Liver (tissue), 9 donors: Measurements from ENCODE around the gene TAP1. TPM values are rescaled to one million over a fixed set of nuclear protein-coding genes. Genes with fewer than 3 reads are reported as not detected.

ENCODE experiments used
- DNase-seq: peaks from one replicate; pipeline ENCODE4 v3.0.0-alpha.2; 2017; ENCODE audit warnings: low spot score
- H3K27ac ChIP-seq, 2 donors: one replicate each; pipeline ENCODE4 v1.7.0; 2013; ENCODE audit warnings: inconsistent platforms in 2 of 2, low read length in 2 of 2, control low read depth in 1 of 2, low read depth in 1 of 2, mild to moderate bottlenecking in 1 of 2
- H3K27me3 ChIP-seq, 4 donors: one replicate each; pipeline versions ENCODE4 v1.6.1 to v1.7.0; 2013; ENCODE audit warnings: low read length in 3 of 4, inconsistent platforms in 1 of 4, mild to moderate bottlenecking in 1 of 4, moderate library complexity in 1 of 4; ENCODE audit not compliant: control insufficient read depth in 4 of 4, insufficient read depth in 4 of 4
- H3K36me3 ChIP-seq, 4 donors: one replicate each; pipeline versions ENCODE4 v1.6.1 to v1.7.0; 2013; ENCODE audit warnings: low read length in 3 of 4, mild to moderate bottlenecking in 3 of 4, low read depth in 1 of 4, moderate library complexity in 1 of 4; ENCODE audit not compliant: control insufficient read depth in 4 of 4, insufficient read depth in 3 of 4
- H3K4me1 ChIP-seq, 4 donors: one replicate each; pipeline versions ENCODE4 v1.6.1 to v1.7.0; 2013; ENCODE audit warnings: low read length in 3 of 4, mild to moderate bottlenecking in 3 of 4, moderate library complexity in 1 of 4; ENCODE audit not compliant: control insufficient read depth in 4 of 4, insufficient read depth in 4 of 4
- H3K4me3 ChIP-seq, 3 donors: one replicate each; pipeline versions ENCODE4 v1.6.1 to v1.7.0; 2013; ENCODE audit warnings: low read length in 3 of 3, control low read depth in 1 of 3, low read depth in 1 of 3, mild to moderate bottlenecking in 1 of 3
- H3K9ac ChIP-seq, 2 donors: one replicate each; pipeline ENCODE4 v1.7.0; 2013; ENCODE audit warnings: low read length in 2 of 2, mild to moderate bottlenecking in 2 of 2, moderate library complexity in 2 of 2, control low read depth in 1 of 2, low read depth in 1 of 2
- H3K9me3 ChIP-seq, 4 donors: one replicate each; pipeline versions ENCODE4 v1.6.1 to v1.7.0; 2013; ENCODE audit warnings: low read length in 3 of 4; ENCODE audit not compliant: control insufficient read depth in 4 of 4
- CTCF ChIP-seq: fragments of 150-350 bp; IDR thresholded peaks from 2 replicates; pipeline ENCODE4 v1.5.1; 2017; ENCODE audit warnings: improper control_type of control experiment, low read depth, low read length; ENCODE audit not compliant: missing input control
- EGR1 ChIP-seq, 2 donors: IDR thresholded peaks; 2 replicates each; pipeline ENCODE4 v1.6.1; 2016 to 2018; ENCODE audit warnings: antibody characterized with exemption in 2 of 2, low read depth in 2 of 2
- FOXA1 ChIP-seq: IDR thresholded peaks from 2 replicates; pipeline ENCODE4 v1.6.1; 2016; ENCODE audit warnings: antibody characterized with exemption
- FOXA2 ChIP-seq: IDR thresholded peaks from 2 replicates; pipeline ENCODE4 v1.6.1; 2016; ENCODE audit warnings: antibody characterized with exemption
- HNF4A ChIP-seq, 2 donors: conservative IDR thresholded peaks; 2 replicates each; pipeline ENCODE4 v1.6.1; 2016; ENCODE audit warnings: antibody characterized with exemption in 2 of 2, mild to moderate bottlenecking in 2 of 2
- HNF4G ChIP-seq: IDR thresholded peaks from 2 replicates; pipeline ENCODE4 v1.6.1; 2016; ENCODE audit warnings: antibody characterized with exemption
- JUND ChIP-seq, 2 donors: IDR thresholded peaks; 2 replicates each; pipeline ENCODE4 v1.6.1; 2016; ENCODE audit warnings: antibody characterized with exemption in 2 of 2
- RAD21 ChIP-seq, 2 donors: IDR thresholded peaks; 2 replicates each; pipeline ENCODE4 v1.6.1; 2016; ENCODE audit warnings: antibody characterized with exemption in 2 of 2, mild to moderate bottlenecking in 2 of 2
- RXRA ChIP-seq, 2 donors: IDR thresholded peaks; 2 replicates each; pipeline ENCODE4 v1.6.1; 2017 to 2018; ENCODE audit warnings: antibody characterized with exemption in 2 of 2, mild to moderate bottlenecking in 1 of 2
- SP1 ChIP-seq: IDR thresholded peaks from 2 replicates; pipeline ENCODE4 v1.6.1; 2018; ENCODE audit warnings: antibody characterized with exemption, mild to moderate bottlenecking
- TAF1 ChIP-seq: conservative IDR thresholded peaks from 2 replicates; pipeline ENCODE4 v1.6.1; 2016; ENCODE audit warnings: antibody characterized with exemption, mild to moderate bottlenecking
- YY1 ChIP-seq: IDR thresholded peaks from 2 replicates; pipeline ENCODE4 v1.6.1; 2016; ENCODE audit warnings: antibody characterized with exemption, mild to moderate bottlenecking
- ZBTB33 ChIP-seq: IDR thresholded peaks from 2 replicates; pipeline ENCODE4 v1.6.1; 2016; ENCODE audit warnings: antibody characterized with exemption
- WGBS: extraction: QIAGEN DNeasy Blood & Tissue Kit; methylation state at CpG from one replicate; pipeline ENCODE4 v1.1.7; 2013; 5-methylcytosine and 5-hydroxymethylcytosine counted together
- polyA plus RNA-seq, 2 donors: library from polyadenylated mRNA; stranded (reverse) in 1 of 2; unstranded in 1 of 2; fragments of 200-250 nt in 1 of 2; fragments of >200 nt in 1 of 2; fragmentation: Nextera tagmentation in 1 of 2; extraction: Ambion mirVana in 1 of 2; gene quantifications; one replicate each; pipeline versions ENCODE4 v1.2.1 to v1.2.3, GENCODE V29; 2013 to 2015
- total RNA-seq, 2 donors: library from RNA; depleted of rRNA; stranded (reverse); fragments of >200 nt; gene quantifications; one replicate each; pipeline ENCODE4 v1.2.3, GENCODE V29; 2014
- TF ChIP-seq, protein P1 (sequence below): IDR thresholded peaks from 2 replicates; pipeline ENCODE4 v1.6.1; 2016; ENCODE audit warnings: antibody characterized with exemption, mild to moderate bottlenecking
- TF ChIP-seq, protein P2 (sequence below): IDR thresholded peaks from 2 replicates; pipeline ENCODE4 v1.6.1; 2016; ENCODE audit warnings: antibody characterized with exemption
- TF ChIP-seq, protein P3 (sequence below): IDR thresholded peaks from 2 replicates; pipeline ENCODE4 v1.6.1; 2016; ENCODE audit warnings: antibody characterized with exemption
- donor health status: healthy.
- donor health status: healthy.
- donor health status: healthy.
- donor health status: healthy.
- donor health status: healthy.

TAP1 gene
- total and polyA plus RNA-seq, 4 donors = 9.8 to 18.2 (median 12.3) TPM

DNA sequence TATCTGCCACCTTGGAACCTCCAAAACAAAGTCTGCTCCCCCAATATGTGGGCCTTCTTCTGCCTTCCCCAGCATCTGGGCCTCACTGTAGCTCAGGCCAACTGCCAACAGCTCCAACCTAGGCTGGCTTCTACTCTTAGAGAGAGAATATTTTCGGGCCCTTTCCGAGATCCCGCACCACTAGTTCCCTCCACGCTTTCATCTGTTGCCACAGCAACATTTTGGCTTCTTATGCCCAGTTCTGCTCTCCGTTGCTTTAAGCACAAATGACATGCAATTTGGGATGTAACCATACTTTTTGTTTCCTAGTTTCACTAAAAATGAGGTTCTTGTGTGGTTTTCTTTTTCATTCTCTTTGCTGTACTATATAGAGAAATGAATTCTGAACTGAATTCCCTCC lies 34.1 kb upstream of the TAP1 start:
- no peaks in the 10 kb centered on the region for H3K27me3 ChIP-seq
- H3K4me3 ChIP-seq = no peak overlapping the region
- H3K27ac ChIP-seq = no peak overlapping the region
- H3K9ac ChIP-seq = no peak overlapping the region
- H3K36me3 ChIP-seq = no peaks in the 10 kb centered on the region
- no peak for TF ChIP-seq HNF4G
- H3K9me3 ChIP-seq = no peaks in the 10 kb centered on the region
- 84% methylated on average over 5 of the region's 5 CpGs for WGBS
- no peak for DNase-seq
- peaks cover 0 to 2% (median 0%) of the 10 kb centered on the region in 4 donors for H3K4me1 ChIP-seq

GRCh38 chr6:32886681-32887383 lies 33.3 kb upstream of the TAP1 start:
- TF ChIP-seq YY1 = no peak
- no peak for TF ChIP-seq FOXA1
- TF ChIP-seq HNF4A (conservative IDR thresholded peaks at IDR 0.05) = no peak
- no peak for TF ChIP-seq CTCF
- no peak for TF ChIP-seq FOXA2
- TF ChIP-seq SP1 = no peak
- TF ChIP-seq, protein P1, sequence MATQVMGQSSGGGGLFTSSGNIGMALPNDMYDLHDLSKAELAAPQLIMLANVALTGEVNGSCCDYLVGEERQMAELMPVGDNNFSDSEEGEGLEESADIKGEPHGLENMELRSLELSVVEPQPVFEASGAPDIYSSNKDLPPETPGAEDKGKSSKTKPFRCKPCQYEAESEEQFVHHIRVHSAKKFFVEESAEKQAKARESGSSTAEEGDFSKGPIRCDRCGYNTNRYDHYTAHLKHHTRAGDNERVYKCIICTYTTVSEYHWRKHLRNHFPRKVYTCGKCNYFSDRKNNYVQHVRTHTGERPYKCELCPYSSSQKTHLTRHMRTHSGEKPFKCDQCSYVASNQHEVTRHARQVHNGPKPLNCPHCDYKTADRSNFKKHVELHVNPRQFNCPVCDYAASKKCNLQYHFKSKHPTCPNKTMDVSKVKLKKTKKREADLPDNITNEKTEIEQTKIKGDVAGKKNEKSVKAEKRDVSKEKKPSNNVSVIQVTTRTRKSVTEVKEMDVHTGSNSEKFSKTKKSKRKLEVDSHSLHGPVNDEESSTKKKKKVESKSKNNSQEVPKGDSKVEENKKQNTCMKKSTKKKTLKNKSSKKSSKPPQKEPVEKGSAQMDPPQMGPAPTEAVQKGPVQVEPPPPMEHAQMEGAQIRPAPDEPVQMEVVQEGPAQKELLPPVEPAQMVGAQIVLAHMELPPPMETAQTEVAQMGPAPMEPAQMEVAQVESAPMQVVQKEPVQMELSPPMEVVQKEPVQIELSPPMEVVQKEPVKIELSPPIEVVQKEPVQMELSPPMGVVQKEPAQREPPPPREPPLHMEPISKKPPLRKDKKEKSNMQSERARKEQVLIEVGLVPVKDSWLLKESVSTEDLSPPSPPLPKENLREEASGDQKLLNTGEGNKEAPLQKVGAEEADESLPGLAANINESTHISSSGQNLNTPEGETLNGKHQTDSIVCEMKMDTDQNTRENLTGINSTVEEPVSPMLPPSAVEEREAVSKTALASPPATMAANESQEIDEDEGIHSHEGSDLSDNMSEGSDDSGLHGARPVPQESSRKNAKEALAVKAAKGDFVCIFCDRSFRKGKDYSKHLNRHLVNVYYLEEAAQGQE = no peak
- TF ChIP-seq EGR1 (IDR thresholded peaks at IDR 0.05; ENCODE audit: low read depth in 2 of 2) = no peak
- TF ChIP-seq, protein P2, sequence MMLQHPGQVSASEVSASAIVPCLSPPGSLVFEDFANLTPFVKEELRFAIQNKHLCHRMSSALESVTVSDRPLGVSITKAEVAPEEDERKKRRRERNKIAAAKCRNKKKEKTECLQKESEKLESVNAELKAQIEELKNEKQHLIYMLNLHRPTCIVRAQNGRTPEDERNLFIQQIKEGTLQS = no peak
- no peak for TF ChIP-seq RAD21 (IDR thresholded peaks at IDR 0.05)
- no peak for TF ChIP-seq ZBTB33
- no peak for TF ChIP-seq TAF1
- TF ChIP-seq RXRA (IDR thresholded peaks at IDR 0.05) = no peak
- TF ChIP-seq, protein P3, sequence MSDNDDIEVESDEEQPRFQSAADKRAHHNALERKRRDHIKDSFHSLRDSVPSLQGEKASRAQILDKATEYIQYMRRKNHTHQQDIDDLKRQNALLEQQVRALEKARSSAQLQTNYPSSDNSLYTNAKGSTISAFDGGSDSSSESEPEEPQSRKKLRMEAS = no peak
- TF ChIP-seq JUND (IDR thresholded peaks at IDR 0.05) = no peak
- Histone ChIP-seq H3K4me3 (no peak overlapping the region), H3K27ac (no peak overlapping the region), H3K9me3 (no peaks in the 10 kb centered on the region), H3K9ac (no peak overlapping the region), H3K36me3 (no peaks in the 10 kb centered on the region), H3K27me3 (no peaks in the 10 kb centered on the region), H3K4me1 (peaks cover 0 to 2% (median 0%) of the 10 kb centered on the region in 4 donors)
- WGBS = 53% methylated on average over 3 of the region's 3 CpGs
- no peak for DNase-seq
